GM20431 (cell line): ENCODE results near the gene NCK2.

Source experiments
- in situ Hi-C: fragments of 300-500 bp; cut with MseI, MboI; formaldehyde crosslinking; loops from one replicate; pipeline ENCODE4 v1.15.0; 2020; ENCODE audit warnings: low sequenced_read_pairs; ENCODE audit not compliant: unreplicated experiment

Gene NCK2

DNA sequence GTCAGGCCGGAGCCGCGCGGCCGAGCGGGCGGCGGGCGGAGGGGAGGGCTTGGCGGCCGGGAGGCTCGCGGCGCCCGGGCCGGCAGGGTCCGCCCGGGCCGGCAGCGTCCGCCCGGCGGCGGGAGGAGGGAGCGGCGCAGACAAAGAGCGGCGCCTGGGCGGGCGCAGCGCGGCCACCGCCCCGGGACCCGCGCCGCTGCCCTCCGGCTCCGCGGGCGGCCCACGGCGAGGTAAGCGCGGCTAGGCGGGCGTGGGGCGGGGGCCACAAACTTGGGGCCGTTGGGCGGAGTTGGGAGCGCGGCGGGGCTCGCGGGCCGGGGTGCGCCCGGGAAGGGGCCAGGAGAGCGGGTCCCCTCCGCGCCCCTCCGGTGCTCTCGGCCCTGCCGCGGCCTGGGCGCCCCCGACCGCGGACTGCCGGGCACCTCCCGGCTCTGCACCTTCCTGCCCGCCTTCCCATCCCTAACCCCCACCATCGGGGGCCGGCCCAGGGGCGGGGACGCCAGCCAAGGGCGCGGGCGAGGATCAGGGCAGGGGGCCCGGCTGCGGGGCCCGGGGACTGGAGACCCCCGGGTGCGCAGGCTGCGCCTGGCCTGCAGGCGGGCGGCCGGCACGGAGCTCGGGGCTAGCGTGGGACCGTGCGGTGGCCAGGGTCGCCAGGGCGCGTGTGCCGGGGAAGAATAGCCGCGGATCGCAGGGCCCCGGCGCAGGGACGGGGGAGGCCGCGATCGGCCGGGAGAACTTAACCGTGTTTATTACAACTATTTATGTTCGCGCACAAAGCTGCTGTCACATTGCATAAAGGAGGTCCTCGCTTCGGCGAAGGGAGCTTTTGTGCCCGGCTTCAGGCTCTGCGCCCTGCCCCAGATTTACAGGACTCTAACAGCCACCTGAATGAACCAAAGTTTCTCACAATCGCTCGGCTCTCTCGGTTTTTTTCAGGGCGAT lies at the start of gene NCK2:
TSS of gene NCK2 (plus strand) at position 4 of the 945 bp plus-strand sequence. CDS start 110,152 bp downstream, outside the sequence.
- in situ Hi-C loops, result no loop called here

DNA sequence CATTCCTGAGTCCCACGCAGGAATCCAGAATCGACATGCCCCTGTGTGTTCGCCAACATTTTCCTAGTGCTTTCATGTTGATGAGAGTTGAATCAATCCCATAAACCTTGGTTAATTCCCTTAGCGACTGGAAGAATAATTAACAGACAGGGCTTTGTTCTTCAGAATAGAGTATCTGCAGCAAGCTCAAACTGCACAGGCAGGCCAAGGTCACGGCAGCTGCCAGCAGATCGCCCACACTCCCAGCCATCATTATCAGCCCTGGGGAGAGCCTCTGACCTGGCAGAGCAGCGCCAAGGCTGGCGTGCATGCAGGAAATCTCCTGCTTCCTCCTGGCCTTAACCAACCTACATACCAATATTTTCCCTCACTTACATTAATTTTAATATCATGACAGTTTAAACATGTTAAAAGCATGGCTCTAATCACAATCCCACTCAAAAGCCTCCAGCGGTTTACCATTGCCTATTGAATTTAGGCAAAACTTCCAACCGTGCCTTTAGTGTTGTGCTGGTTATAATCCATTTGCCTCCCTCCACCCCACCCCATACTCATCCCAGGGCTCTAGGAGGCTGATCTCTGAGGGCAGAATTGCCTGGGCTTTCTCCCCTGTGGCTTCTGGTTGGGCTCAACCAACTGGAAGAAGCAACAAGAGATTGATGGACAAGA lies 46.8 kb upstream of the NCK2 start:
- in situ Hi-C loops, result no loop called here

DNA sequence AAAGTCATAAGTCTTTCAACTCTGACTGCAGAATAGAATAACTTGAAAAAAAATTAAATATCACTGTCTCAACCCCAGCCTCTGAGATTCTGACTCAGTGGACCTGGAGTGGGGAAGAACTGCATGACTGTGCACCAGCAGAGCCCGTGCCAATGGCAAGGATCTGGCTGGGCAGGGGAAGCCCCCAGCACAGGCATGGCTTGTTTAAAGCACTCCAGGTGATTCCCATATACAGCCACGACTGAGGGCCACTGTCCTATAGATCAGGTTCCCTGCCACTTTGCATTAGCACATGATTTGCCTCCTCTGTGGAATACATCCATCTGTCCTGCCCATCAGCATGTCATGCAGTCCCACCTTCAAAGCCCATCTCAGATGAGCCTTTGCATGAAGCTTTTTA lies 45.9 kb upstream of the NCK2 start:
- in situ Hi-C loops, result no loop called here

DNA sequence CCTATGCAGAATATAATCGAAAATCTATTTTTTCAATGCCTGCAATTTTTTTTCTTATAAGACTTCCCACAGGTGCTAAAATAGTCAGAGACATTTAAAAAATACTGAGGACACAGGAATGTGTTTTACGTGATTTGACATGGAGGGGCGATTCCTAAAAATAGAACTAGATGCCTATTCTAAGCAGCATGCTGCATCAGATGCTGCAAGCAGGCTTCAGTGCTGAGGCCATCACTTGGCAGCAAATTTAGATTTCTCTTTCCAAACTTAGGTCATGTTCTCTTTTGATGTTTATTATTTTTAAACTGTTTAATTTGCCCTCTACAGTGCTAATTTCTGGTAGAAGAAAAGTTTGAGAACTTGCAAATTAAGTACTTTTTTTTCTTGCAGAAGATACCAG lies 43.7 kb upstream of the NCK2 start:
- in situ Hi-C loops, result no loop called here

DNA sequence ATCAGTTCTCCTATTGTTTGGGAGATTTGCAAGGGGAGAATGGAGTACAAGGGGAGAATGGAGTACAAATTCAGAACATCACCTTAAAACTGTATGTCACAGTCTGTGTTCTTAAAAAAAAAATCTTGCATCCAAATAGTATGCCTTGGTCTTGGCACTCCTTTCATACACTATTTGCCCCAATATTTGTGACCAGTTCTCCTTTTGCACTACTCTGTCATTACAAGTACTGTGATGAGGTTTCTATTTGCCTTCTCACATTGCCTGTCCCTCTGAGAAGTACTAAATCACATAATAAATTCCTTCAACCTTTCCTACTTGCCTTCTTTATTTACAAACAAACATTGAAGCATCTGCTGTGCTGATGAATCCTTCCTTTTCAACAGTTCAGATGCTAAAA lies 36.0 kb upstream of the NCK2 start:
- in situ Hi-C loops, result no loop called here

DNA sequence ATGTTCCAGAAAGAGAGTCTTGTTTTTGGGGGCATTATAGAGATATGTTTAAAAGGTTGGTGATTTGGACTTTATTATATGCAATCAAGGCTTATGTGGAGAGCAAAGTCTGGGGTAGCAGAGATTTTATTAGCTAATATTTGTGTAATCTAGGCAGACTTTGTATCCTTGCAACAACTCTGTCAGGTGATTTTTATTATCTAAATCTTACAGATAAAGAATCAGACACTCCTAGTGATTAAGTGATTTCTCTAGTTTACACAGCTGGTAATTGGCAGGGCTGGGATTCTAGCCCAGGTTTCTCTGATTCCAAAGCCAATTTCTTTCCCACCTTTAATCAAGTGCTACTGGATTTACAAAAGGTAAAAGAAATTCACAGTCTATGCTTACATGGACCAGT lies 33.3 kb upstream of the NCK2 start:
- in situ Hi-C loops, result no loop called here

DNA sequence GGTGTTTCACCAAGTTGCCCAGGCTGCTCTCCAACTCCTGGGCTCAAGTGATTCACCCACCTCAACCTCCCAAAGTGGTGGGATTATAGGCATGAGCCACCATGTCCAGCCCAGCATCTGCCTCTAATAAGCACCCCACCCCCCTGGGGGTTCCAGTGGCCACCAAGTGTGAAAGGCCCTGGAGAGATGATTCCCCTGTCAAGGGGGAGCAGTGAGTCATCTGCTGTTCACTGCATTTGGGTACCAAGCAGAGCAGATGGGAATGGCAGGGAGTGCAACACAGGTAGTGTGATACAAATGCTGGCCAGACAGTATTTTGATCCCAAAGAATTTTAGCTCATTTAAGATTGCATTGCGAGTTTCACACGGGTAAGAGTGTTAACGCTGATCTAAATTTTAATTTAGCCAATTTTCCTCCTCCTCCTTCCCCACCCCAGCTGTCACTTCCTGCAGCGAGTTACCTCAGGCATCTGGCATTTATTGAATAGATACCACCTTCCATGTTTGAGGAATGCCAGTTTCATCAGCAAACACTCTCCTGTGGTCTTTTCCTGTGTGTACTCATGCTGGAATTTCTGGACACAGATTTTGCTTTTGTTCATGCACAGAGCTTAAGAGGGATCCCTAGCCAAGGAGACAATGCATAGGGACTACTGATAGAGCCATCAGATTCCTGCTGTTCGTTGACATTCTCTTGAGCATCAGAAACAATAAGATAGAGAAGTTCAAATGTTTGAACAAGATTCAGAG lies 32.4 kb upstream of the NCK2 start:
- in situ Hi-C loops, result no loop called here

DNA sequence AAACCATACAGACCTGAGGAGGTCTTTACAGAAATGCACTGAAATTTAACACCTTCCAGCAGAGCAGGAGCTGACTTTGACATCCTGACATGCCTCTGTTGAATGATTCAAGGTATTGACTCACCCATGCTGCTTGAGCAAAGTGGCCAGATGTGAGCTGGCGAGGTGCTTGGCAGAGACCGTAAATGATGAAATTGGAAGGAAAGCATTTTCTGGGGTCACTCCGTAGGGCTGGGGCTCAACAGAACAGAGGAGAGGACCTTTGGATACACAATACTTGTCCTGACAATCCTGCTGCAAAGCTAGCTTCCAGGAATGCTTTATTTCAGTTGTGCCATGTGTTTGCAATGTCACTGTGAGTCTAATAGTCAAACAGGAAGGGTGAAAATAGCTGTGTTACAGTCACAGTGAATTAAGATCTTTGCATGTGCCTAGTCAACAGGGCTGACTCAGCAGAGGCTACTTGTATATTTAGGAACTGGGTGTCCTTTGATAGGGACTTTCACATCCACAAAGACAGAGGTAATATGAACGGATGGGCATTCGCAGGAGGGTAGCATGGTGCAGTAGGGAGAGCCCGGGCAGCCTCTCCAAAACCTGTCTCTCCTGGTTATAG lies 31.6 kb upstream of the NCK2 start:
- in situ Hi-C loops, result no loop called here

DNA sequence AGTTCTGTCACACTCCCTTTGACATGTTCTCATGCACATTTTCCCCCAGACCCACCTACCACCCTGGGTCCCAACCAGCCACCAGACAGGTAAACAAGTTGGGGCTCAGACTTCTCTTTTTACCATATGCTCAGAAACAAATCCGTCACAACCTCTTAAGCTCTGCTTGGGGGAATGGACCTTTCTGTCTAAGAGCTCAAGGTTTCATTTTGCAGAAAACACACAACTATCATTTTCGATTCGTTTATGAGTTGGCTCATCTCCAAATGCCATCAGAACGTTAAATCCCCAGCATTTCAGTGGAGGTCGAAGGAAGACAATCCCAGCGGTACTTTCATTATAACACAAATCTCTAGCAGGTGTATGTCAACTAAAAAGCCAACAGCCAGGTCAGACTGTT lies 30.6 kb upstream of the NCK2 start:
- in situ Hi-C loops, result no loop called here

DNA sequence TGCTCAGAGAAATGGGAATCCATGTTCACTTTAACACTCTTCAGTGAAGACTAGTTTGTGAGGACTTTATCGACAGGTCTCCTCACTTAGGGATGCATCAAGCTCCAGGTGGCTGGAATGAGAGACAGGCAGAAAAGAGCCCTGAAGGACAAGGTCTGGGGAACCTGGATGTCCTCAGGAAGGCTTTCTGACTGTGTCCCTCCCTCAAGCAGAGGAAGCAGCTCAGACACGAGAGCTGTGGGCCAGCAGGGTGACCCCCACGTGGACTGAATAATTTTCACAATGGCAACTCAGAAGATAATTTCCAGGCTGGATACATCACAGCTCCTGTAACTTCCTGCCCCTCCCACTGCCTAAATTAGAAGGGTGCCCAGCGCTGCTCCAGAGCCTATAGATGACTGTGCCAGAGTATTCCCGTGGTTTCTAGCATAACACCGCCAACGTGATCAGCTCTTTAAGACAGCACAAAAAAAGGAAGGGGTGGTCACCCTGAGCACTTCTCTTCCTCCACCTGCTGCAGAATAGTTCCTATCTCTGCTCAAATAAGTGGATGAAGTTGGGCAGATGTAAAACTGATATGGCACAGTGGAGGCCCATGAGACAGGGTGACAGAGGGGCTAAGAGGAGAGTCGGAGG lies 25.7 kb upstream of the NCK2 start:
- in situ Hi-C loops, result no loop called here

DNA sequence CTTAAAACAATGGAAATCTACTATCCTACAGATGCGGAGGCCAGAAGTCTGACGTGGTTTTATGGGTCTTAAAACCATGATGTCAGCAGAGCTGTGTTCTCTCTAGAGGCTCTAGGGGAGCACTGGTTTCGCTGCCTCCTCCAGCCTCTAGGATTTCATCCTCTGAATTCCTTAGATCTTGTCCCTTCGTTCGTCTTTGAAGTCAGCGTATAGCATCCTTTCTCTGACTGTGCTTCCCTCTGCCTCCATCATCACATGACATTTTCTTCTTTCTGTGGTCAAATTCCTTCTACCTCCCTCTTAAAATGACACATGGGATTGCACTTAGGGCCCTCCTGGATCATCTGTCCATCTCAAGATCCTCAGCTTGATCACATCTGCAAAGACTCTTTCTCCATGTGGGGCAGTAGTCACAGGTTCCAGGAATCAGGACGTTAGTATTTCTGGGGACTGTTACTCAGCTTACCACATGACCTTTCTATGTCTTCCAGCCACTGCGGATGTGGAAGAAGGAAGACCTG lies 22.7 kb upstream of the NCK2 start:
- in situ Hi-C loops, result no loop called here

DNA sequence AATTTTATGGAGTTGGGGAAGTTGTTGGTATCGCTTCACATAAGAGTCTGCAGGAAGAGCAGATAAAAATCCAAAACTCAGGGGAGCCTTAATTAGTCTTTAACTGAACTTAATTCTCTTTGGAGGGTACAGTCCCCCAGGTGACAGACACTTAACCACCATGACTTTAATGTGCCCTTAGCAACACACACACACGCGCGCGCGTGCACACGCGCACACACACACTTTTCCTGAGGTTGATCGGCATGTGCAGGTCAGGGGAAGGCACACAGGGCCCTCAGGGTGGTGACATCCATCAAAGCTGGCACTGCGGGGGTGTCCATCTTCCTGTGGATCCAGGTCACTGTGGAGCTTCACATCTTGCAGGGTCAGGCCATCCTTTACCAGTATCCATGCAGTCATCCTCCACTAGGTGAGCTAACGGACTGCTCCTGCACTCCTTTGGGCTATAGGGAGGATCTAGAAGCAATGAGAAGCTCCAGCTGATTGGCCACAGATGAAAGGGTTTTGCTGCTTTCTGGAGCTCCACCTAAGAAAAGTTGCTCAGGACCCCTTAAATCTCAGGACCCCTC lies 21.9 kb upstream of the NCK2 start:
- in situ Hi-C loops, result no loop called here

DNA sequence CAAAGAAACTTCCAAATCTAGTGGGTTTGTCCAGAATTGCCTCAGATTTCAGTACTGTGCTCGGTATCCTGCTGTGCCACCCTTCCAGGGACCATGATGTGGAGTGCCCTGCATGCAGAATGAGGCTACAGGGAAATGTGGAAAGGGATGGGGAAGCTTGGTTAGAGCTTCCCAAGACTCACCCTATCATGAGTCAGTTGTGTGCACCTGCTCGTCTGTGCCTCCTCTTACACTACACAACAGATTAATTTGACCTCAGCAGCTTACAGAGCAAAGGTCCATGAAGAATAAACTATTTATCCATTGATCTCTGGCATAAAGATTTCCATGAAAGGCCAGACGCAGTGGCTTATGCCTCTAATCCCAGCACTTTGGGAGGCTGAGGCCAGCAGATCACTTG lies 21.3 kb upstream of the NCK2 start:
- in situ Hi-C loops, result no loop called here

DNA sequence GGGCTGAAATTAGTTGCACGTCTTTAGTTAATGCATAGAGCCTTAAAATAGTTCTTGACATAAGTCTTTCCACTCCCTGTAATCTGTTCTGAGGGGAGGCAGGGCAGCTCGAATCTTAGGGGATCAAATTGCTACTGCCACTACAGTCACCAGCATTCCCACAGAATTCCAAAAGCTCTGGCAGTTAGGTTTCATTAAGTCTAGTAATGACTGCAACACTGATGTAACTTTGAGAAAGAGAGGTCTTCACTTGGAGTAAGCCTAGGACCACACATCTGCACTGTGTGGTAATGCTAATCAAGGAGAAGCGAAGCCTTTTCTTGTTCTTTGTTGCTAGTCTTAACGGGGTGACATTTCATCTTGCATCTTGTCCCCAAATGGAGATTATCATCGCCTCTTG lies 19.3 kb upstream of the NCK2 start:
- in situ Hi-C loops, result no loop called here

DNA sequence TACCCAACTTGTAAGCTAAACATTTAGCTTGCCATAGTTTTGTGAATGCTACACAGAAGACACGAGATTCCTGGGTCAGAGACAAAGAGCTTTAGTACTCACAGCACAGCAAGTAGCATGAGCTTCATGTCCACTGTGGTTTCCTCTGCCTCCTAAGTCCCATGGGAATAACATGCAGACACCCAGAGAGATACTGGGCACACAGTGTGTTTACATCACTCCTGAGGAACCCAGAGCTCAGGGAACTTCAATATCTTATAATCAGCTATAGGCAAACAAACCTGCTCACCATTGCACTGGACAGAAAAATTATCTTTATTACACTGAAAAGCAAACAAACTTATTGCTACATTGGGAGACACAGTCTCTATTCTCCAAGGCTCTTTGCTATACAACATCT lies 14.5 kb upstream of the NCK2 start:
- in situ Hi-C loops, result no loop called here

DNA sequence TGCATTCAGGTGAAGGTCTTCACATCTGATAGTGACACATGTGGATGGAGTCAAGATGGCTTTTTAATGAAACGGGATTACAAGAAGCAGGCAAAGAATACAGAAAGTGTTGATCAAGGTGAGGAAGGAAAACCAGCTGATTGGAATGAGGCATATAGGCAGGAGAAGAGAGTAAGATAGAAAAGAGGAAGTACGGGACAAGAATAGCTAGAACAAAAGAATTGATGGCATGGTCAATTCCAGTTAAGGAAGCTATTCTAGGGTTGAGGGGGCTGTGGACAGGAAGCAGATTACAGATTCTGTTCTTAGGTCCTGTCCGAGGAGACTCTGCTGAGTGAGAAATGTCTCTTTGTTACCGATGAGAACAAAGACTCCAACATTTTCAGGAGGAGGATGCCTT lies 13.2 kb upstream of the NCK2 start:
- in situ Hi-C loops, result no loop called here

DNA sequence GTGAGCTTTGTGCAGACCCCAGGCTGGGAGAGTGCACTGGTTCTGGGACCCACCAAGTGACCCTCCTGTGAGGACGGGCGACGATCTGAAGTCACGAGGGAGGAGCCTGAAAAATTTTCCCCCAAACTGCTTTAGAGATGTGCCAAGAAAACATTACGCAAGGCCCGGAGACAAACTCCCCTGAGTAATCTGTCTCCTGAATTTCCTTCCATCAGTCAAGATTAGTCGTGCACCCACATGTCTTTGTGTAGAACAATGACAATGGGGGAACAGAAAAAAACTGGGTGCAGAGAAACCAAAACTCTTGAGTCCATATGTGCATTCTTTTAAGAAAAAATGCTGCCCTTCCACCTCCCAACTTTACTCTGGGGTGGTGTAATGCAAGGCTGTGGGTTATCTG lies 12.6 kb upstream of the NCK2 start:
- in situ Hi-C loops, result no loop called here

DNA sequence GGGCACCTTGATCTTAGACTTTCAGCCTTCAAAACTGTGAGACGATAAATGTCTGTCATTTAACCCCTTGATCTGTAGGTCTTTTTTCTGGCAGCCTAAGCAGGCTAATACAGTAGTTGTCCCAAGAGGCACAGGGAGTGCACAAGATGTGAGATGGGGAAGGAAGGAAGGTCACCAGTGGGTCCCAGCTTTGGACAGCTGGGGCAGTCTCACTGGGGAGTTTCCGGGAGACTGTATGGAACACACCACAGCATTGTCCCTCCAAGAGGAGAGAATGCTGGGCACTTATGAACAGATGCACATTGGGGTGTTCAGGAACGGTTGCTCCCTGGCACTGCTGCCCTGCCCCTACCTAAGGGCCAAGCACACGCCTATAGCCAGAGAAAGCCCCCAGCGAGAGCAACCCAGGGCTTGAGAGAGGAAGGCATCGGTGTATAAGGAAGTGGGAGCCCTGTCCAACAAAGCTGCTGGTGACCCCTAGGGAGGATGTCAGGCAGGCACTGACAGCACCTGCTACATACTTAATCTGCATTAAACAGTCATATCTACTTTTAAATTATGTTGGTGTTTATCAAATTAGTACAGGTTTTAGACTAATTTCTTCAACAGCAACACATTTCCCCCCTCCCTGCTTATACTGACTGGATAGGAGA lies 11.6 kb upstream of the NCK2 start:
- in situ Hi-C loops, result no loop called here

DNA sequence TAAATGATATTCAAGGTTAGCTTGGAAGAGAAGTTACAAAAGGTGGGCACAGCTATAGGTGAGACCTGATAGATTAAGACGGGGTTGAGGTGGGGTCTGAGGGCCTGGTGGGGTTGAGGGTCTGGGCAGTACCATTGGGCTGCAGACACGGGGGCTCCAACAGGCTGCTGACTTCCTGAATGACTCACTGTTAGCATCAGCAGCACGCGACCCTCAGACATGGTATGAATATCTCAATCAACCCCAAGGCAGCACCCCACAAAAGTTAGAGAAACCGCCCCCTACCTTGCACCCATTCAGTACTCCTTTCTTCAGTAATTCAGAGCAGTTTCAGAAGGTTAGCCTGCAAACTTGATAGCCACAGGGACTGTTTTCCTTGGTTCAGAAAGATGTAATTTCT lies 10.8 kb upstream of the NCK2 start:
- in situ Hi-C loops, result no loop called here
